Stimulated activated CD4-positive, alpha-beta T cell treated with anti-CD3 and anti-CD28 coated beads, Interleukin-4, amount 100 ng/mL, for 1 hour (primary cell): ENCODE data around the gene TNFRSF1B.
A peak's percentile ranks its signal among the peaks of the same experiment; 100 is the strongest.

Experiments used
- DNase-seq: peaks from one replicate; pipeline ENCODE4 v3.0.0-alpha.2; 2020

The TNFRSF1B gene

DNA sequence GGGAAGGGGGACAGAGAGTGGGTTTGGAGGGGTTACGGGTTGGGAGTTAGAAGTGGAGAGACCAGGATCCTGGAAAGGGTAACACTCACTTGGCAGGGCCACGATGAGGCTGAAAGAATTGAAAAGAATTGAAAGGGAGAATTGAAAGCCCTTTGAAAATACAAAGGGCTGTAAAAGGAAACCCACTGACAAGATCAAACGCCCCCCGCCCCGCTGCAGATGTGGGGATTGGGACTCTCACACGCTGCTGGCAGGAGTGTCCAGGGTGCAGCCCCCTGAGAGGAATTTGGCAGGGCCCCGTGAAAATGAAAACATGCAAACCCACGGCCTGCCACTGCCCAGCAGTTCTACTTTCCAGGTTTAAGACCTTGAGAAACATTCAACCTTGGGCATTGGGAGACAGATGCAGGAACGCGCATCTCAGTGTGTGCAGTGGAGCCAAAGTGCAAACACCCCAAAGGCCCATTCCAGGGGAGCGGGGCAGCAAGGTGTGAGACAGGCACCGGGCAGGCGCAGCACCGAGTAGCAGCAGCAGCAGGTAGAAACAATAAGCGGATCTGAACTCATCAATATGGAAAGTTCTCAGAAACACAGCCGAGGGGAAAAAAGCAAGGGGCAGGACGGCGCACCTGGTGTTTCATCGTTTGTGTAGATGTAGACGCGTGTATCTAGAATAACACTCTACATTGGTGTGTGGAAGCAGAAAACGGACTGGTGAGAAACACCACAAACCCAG lies 8.3 kb upstream of the TNFRSF1B start:
- DNase-seq: no peak

DNA sequence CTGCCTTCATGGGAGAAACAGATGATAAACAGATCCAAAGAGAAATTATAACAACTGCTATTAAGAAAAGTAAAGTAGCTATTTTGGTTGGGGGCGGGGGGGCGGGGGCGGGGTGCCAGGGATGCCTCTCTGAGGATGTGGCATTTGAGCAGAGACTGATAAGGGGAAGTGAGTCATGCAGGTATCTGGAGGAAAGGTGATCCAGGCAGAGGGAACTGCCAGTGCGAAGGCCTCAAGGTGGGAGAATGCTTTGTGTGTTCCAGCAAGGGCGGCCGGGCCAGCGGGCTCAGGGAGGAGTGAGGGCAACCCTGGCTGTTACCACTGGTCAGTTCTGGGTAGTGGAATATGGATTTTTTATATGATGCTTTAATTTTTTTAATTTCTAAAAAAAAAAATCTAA lies 7.0 kb upstream of the TNFRSF1B start:
- DNase-seq: peak; percentile 35

DNA sequence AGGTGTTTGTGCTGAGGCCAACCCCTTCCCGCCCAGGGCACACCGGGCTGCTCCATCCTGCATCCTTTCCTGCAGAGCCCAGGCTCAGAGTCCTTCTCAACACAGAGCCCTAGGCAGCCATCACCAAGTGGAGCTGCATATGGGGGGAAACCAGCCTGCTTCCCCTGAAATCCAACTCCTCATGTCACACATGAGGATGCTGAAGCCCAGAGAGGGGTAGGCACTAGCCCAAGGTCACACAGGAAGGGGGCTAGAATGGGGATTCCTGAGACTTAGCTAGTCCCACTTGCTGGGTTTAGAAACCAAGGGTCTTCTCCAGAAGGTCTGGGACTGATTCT lies 5.5 kb upstream of the TNFRSF1B start:
- no peak for DNase-seq

DNA sequence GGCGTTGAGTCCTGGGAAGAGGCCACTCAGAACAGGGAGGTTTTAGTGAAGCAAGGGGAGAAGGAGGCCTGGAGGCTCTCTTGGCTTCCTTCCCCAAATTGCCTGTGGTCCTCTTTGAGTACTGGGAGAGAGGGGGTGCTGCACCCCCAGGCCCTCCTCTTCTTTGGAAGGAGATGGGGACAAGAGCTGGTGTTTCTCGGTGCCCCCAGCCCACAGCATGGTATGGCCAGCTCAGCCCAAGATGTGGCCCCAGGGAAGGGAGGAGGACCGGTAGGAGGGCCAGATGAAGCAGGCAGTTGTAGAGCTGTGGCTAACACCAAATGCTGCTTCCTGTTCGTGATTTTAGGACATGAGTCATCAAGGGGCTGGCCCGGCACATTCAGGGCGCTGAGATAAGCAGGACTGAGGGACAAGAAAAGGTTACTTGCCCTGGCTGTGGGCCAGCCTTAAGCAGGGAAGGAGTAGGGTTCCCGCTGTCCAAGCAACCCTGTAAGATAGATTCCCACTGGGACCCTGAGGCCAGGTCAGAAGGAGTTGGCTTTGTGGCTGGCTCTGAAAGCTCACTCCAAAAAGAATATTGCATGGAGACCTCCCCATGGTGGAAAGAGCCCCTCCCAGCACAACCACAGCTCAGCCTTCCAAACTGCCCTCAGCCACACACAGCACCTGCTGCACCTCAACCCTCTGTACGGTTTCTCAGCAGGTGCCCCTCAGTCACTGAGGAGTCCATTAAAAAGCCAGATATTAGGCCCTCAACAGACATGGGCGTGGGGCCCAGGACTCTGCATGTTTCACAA lies 4.9 kb upstream of the TNFRSF1B start:
- peak; percentile 63 for DNase-seq

DNA sequence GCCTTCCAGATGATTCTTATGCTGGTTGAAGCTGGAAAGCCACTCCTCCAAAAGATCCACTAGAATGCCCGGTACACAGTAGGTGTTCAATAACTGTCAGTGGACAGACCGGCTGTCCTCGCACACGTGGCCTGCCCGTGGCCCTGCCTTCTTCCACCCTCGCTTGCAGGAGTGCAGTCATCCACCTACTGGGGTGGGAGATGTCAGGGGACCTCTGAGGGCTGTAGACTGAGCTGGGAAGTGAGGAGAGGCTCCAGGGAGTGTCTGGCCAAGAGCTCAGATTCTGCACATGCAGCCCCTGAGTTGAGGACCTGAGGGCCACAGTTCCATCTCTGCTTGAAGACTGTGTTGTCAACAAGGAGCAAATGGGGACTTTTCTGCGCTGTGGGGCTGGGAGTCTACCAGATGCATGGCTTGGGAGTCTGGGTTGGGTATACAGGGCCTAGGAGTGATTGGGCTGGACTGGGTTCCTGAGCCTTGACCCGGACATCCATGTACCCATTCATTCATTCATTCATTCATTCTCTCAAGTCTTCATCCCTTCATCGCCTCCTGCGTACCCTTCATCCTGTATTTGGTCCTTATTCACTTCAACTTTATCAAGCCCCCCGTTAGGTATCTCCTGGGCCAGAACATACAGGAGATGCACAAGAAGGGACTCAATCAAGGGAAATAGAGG lies 4.2 kb upstream of the TNFRSF1B start:
- DNase-seq: no peak

DNA sequence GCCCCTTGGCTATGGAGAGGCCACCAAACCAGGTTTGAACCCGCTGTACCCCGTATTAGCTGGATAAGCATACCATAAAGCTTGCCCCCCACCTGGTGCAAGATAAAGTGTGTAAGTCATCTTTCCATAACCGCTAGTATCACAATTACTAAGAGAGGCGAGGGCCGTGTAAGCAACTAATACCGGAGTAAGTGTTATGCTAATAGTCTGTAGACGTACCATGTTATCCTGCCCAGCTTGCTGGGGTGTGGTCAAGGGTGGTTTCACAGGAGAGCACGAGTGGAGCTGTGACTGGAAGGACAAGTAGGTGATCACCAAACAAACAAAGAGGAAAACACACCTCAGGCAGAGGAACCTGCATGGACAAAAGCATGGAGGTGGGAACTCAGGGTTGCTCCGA lies 3.6 kb upstream of the TNFRSF1B start:
- no peak for DNase-seq

DNA sequence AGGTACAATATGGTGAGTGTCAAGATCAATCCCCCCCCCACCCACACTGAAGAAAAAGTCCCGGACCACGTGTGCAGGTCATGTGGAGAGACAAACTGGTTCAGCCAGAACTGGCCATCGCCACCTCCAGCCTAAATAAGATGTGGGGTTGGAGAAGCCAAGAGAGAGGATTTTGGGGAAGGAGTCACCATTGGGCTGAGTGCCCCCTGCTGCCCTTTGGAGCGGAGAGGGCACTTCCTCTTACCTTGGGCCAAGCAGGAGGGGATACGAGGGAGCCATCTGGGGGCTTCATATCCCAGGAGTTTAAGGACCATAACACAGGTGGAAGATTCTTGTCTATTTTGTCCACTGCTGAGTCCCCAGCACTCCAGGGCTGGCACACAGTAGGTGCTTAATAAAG lies 2.6 kb upstream of the TNFRSF1B start:
- DNase-seq: no peak

DNA sequence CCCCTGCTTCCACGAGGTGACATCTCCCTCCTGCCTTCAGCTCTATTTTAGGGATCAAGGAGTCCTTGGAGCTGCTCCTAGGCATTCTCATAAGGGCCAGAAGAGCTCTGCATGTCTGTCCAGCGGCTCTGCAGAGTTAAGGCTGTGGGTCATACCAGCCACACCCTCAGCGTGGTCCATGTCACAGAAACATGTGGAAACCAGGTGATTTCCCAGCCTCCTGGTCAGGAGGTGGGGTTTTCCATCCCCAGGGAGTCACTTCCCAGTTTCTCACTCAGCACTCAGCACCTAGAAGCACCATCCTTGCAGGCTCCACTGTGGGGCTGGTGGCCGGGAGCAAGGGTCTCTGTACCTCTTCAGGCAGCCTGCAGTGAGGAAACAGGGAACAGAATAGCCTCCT lies 1.4 kb upstream of the TNFRSF1B start:
- DNase-seq: no peak

DNA sequence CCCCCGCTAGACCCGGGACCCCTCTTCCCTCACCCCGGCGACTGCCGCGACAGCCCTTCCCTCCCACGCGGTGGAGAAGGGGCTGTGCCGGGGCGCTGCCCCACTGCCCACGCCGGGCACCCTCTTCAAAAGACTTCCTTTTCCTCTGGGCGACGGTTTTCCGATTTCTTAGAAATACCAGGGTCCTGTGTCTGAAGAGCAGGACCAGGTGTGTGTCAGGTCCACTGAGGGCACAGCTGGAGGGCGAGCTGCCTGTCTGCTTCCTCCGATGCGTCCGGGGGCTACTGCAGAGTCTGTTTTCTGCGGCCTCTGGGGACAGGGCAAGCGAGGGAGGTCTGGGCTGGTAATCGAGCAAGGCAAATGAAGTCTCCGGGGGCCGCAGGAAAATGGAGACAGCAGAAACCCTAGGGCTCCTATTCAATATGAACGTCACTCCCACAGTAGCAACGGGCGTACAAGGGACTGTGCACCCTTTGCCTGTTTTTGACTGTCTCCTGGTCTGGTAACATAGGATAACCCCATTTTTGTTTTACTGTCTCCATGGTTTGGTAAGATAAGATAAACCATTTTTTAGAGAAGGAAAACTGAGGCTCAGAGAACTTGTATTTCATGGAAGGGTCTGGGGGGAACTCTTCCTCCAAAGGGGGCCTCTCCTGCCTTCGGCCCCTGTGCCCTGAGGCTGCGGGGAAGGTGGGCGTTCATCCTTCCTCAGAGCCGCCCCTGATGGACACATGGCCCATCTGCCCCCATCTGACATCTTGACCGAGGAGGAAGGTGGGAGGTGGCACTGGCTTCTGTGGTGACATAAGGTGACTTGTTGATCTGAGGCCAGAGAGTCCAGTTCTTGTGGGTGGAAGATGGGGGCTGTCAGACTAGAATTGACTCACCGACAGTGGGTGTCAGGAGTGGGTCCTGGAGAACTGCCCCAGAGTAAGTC lies 970 bp downstream of the TNFRSF1B start:
- DNase-seq: peak; percentile 40

DNA sequence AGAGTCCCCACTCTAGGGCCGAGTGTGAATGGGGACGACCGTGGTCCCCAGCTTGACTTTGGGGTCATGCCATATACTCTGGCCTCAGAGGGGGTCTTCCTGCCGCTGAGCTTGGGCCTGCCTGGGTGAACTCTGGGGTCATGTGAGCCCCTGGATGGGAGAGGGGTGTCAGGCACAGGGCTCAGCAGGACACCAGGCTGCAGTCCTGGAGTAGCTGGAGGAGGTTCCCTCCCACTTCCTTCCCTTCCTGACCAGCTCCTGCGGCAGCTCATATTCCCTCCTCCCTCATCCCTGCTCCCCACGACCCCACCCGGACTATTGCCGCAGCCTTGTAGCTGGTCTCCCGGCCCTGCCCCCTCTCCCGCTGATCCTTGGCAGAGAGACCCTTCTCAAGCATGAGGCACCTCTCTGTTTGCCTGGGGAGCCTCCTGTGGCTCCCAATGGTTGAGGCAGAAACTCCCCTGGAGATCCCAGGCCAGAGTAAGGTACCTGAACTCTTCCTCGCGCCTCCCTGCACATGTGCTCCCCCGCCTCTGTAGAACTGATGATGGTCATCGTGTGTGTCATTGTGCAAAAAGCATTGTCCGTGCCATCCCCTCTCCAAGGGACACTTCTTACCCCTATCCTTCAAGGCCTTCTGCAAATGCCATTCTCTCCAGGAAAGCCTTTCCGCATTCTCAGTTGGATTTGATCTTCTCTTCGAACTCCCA lies 1.8 kb downstream of the TNFRSF1B start:
- no peak for DNase-seq

DNA sequence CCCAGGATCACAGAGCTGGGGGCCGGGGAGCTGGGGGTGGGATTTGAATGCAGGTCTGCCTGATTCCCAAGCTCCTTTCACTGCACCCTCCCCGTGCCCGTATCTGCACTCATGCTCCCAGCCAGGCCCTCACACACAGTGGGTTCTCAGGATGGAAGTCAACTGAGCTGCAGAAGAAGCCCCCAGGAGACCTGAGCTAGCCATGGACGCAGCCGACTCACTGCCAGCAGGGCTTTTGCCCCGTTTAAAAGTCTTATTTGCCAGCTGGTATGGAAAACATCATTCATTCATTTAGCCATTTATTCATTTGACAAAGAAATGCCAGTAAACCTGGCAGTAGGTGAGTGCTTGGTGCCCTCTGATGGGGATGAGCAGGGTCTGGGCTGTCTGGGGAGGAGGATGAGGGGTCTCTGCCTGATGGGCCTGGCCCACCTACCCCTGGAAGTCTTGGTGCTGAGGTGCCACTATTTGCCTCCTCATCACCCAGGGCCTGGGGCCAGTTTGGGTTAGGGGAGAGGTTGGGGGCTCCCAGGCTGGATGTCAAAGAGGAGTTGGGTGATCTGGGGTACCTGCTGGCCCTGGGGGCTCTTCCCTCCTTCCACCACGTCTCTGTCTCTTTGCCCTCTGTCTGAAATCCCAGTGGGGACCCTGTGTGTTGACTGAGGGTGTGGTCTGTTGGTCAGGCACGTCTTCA lies 2.8 kb downstream of the TNFRSF1B start:
- no peak for DNase-seq

DNA sequence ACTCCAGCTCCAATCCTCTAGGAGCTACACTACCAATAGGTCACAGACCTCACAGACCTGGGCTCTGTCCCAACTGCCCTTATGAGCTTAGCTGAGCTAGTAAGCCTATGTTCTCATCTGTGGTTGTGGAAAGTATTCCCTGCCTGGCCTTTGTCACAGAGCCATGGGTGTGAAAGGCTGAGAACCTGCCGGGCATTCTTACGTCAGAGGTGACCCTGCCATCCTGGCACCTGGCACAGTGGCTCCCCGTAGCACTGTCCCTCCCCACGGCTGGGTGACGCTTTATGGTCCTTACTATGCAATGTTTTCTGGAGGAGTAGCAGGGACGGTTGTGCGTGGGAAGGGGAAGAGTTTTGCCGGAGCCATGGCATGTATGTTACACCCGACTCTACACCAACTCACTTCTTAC lies 3.5 kb downstream of the TNFRSF1B start:
- no peak for DNase-seq

DNA sequence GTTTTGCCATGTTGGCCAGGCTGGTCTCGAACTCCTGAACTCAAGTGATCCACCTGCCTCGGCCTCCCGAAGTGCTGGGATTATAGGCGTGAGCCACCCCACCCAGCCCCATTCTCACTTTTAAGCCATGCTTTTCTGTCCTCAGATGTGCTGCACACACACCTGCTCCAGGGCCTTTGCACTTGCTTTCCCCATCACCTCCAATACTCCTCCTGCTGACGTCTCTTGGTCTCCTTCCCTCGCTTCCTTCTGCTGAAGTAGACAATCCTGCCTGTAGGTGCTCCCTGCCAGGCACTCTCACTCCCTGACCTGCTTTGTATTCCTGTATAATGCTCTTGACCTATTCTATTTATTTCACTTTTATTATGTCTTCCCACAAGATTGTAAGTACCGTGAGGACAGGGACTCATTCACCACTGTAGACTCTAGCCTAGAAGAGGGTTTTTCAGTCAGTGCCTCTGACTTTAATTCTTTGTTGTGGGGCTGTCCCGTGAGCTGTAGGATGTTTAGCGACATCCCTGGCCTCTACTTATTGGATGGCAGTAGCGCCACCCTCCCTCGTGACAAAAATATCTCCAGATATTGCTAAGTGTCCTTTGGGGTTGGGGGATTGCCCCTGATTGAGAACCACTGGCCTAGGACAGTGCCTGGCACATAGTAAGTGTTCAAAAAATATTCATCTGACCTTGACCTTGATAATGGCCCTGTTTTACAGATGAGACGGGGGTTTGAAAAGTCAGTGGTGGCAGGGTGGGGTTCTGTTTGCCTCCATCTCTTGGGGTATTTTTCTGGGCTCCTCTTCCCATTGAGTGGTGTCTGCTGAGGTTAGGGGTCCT lies 4.6 kb downstream of the TNFRSF1B start:
- DNase-seq: no peak

DNA sequence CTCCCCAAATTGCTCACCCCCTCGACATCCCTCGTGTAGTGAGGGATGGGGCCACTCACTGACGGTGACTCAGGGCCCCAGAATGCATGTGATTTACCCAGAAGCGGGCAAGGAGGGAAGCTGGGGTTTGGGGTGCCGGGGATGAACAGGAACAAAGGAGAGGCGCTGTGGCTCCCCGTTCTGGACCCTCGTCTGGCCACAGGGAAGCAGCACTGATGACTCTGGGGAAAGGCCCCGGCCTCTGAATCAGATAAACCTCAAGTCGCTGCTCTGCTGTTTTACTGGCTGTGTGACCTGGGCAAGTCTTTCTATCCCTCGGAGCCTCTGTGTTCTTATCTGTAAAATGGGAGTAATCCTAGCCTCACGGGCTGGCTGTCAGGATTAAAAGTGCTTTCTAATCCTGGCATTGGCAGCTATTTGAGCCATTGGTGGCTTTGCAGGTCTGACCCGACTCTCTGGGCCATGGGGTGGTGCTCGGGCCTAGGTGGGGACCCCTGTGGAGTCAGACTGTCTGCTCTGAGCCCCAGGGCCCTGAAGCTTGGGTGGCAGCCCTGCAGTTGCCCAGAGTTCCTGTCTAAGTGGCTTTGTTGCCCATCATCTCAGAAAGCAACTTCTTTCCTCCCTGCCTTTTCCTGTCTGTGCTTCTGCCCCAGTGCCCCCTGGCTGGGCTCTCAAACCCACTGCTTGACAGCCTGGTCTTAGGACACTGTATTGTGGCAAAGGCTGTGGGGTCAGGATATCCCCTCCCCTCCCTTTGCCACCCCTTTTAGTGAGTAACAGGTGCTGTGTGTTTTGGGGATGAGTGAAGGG lies 5.5 kb downstream of the TNFRSF1B start:
- DNase-seq: no peak

DNA sequence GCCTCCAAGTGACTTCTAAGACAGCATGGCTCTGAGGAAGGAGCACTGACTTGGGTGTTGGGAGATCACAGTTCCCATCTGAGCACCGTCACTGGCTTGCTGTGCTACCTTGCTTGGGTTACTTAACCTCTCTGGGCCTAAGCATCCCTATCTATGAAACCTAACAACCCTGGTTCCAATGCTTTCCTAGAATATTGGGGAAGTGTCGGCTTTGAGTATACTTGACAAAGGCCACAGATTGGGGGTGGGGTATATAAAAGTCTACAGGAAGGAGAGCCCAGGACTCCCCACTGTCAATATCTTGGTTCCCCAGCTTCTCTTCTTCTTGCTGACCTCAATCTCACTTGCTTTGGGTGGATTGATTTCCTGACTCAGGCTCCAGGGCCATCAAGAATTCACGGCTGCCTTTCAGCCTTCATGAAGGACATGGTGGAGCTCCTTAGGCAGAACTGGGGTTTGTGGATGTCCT lies 6.3 kb downstream of the TNFRSF1B start:
- DNase-seq: no peak

DNA sequence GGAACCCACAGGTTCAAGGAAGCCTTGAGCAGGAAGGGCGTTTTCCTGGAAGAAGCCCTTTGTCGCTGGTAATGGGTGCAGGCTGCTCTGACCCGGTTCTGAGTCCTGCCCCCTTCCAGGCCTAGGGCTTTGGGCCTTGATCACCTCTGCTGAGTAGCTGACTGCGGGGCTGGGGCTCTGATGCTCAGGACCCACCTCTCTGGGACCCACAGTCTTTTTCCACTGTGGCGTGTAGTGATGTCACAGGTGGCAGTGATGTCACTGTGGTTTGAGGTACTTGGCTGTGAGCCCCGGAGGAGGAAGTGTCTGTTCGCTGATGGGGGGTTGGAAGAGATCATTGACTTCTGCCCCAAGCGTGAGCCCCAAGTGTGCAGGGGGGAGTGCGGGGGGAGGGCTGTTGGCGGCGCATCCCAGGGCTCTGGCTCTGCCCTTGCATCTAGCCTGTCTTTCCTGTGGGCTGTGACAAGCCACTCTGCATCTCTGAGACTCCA lies 6.9 kb downstream of the TNFRSF1B start:
- DNase-seq: peak; percentile 75

DNA sequence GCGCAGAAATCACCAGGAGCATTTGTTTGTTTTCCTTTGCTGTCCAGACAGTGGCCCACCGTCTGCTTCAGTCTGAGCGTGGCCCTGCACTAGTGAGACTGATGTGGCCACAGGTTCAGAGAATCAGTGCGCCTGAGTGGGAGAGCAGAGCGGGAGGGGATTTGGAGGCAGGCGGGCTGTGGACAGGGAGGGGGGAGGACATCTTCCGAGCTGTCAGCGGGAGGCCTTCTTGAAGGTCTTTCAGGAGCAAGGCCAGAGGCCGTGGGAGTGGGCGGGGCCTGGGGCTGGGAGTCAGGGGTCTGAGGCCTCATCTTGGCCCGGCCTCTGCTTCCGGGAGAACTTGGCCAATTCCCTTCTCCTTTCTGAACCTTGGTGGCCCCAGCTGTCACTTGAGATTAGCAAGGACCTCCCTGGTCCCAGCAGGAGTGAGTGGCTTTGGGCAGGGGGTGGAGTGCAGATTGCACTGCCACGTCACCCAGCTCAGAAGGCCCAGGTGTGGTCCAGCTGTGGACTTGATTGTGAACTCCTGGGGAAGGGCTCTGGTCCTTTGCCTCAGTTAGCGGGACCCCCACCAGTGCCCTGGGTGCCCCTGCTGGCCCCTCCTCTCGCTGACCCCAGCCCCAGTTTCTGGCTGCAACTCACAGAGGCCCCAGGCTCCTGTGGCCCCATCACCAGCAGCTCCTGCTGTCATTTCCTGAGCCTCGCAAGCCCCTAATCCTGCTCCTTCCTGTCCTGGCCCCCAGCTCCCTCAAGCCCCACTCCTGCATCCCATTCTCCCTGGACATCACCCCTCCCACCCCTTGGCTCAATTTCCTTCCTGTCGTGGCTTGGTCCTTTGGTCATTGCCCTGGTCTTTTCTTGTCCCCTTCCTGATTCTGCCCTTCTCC lies 8.4 kb downstream of the TNFRSF1B start:
- no peak for DNase-seq
